ENCODE data around the gene PRDM11. TPM values are rescaled to one million over a fixed set of nuclear protein-coding genes. Genes with fewer than 3 reads are reported as not detected.

PRDM11 gene
- total RNA-seq, 2 experiments from 2014 or later: 0.78 to 0.85 TPM

DNA sequence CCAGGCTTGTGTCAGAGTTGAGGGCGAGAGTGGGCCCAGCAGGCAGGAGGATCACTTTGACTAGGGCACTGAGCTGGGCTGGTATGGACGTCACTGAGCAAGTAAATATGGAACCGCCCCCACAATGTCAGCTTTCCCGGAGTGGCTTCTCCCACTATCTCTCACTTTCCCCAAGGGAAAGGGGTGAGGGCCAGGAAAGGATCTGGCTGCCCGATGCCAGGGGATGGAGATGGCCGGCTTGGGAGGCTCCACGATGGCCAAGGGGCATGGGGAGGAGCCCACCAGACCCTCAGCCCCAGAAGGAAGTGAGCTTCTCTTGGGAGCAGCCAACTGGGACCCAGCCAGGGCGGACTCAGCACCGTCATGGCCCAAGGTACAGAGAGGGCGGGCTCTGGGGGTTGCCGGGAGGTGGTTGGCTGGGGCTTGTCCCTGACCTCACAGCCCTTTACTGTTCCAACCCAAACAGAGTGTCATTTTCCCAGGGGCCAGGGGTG lies 8.7 kb downstream of the PRDM11 start:
- ChIA-PET CTCF (interaction anchor here (0.7 kb wide), 1 partner anchor 44 kb away, joined by 3 read pairs; no protein-coding TSS in a partner anchor), POLR2A (no interaction called here)
- H3K4me3 Mint-ChIP-seq: no peak overlapping the region
- H3K27me3 Mint-ChIP-seq: no peaks in the 10 kb centered on the region
- peak; percentile 9 for DNase-seq
- no peaks in the 10 kb centered on the region for H3K4me1 Mint-ChIP-seq
- H3K27ac Mint-ChIP-seq: no peak overlapping the region
- H3K9me3 Mint-ChIP-seq: no peaks in the 10 kb centered on the region
- H3K36me3 Mint-ChIP-seq (ENCODE audit: low read depth): no peaks in the 10 kb centered on the region

DNA sequence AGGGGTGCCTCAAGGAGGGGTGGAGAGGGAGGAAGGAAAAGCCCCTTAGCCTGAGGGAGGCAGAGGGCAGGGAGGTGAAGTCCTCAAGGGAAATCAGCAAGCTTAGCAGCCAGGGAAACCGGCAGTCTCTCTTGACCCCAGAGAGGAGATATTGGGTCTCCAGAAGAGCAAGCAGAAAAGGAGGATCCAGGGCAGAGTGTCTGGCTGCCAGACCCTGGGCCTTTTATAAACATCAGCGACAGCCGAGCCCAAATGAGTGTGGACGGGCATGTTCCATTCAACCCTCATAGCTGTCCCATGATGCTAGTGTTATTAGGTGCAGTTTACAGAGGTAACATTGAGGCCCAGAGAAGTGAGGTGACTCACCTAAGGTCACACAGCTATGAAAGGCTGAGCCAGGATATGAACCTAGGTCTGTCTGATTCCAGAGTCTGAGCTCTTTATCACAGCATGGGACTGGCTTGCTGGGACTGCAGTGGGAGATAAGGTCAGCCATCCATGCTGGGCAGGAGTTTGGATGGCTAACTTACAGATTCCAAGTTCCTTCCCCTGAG lies 9.3 kb downstream of the PRDM11 start:
- ChIA-PET POLR2A (no interaction called here), CTCF (interaction anchor here (0.7 kb wide), 1 partner anchor 45 kb away, joined by 3 read pairs; no protein-coding TSS in a partner anchor)
- no peak for DNase-seq
- Mint-ChIP-seq H3K9me3 (no peaks in the 10 kb centered on the region), H3K27me3 (no peaks in the 10 kb centered on the region), H3K27ac (no peak overlapping the region), H3K4me1 (no peaks in the 10 kb centered on the region), H3K36me3 (ENCODE audit: low read depth) (no peaks in the 10 kb centered on the region), H3K4me3 (no peak overlapping the region)

DNA sequence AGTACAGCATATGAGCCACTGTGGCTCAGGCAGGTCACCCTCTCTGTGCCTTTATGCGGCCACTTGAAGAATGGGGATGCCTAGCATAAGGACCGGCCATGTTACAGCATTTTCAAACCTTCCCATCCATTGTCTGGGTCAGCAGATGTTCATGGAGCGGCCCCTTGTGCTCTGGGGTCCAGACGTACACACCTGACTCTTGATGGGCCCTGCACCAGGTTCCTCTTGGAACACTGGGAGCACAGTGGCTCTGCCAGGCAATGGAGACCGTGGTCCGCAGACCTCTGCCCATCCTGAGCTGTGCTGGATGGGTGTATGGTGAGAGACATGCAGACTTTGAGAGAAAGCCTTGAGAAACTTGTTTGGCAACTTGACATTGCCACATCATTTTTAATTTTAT lies 9.8 kb downstream of the PRDM11 start:
- CTCF ChIA-PET: no interaction called here
- H3K27ac Mint-ChIP-seq: no peak overlapping the region
- H3K36me3 Mint-ChIP-seq (ENCODE audit: low read depth): no peaks in the 10 kb centered on the region

DNA sequence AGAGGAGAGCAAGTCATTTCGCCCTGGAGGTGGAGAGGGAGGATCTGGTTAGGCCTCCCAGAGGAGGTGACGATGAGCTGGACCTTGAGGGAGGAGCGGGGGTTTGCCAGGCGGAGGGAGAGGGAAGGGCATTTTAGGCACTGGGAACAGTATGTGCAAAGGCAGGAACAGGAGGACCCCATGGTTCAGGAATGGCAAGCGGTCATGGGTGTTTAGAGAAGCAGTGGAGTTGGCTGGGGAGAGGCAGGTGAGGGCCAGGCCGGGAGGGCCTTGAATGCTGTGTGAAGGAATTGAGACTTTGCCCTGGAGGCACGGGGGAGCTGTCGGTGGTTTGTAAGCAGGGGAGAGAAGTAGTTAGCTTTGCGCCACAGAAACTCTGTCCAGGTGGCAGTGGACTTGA lies 10.3 kb downstream of the PRDM11 start:
- Mint-ChIP-seq H3K9me3 (no peaks in the 10 kb centered on the region), H3K4me3 (no peak overlapping the region), H3K27me3 (no peaks in the 10 kb centered on the region), H3K36me3 (ENCODE audit: low read depth) (no peaks in the 10 kb centered on the region), H3K27ac (no peak overlapping the region), H3K4me1 (no peaks in the 10 kb centered on the region)
- ChIA-PET CTCF (no interaction called here), POLR2A (no interaction called here)
- no peak for DNase-seq

More for the DNA sequence above, 9.8 kb downstream of the PRDM11 start:
- H3K4me1 Mint-ChIP-seq: no peaks in the 10 kb centered on the region
- POLR2A ChIA-PET: no interaction called here
- H3K9me3 Mint-ChIP-seq: no peaks in the 10 kb centered on the region
- no peak for DNase-seq
- no peaks in the 10 kb centered on the region for H3K27me3 Mint-ChIP-seq
- H3K4me3 Mint-ChIP-seq: no peak overlapping the region

DNA sequence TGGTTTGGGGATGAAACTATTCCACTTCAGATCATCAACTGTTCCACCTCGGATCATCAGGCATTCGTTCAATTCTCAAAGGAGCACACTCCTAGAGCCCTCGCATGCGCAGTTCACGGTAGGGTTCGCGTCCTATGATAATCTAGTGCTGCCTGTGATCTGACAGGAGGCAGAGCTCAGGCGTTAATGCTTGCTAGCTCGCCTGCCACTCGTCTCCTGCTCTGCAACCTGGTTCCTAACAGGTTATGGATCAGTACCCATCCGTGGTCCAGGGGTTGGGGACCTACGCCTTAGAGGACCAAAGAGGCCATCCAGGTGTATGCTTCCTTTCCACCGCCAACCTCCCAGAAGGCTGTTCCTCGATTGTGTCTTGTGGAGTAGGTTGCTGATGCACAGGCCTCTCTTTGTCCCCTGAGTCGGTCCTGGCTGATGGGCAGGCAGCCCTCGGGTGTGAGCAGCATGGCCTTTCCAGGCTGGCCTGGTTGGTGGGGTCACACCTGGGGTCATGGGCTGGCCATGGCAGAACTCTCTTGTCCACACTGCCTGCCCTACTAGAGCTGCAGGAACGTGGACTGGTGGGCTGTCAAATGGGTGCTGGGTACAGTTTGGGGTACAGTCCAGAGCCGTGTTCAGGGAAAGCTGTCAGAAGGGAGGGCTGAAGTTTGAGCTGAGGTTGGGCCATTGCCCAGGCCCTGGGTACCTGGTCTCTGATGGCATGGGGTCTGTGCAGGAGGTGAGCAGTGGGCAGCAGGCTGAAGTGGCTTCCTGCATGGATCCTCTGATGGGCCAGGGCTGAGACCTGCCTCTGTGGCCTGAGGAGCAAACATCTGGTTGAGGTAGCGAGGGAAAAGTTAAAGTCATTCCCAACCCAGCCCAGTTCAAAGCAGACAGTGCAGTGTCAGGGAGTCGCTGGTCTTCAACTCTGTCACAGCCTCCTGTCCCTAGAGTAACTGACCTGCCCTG lies 11.1 kb downstream of the PRDM11 start:
- DNase-seq: no peak
- no peak overlapping the region for H3K4me3 Mint-ChIP-seq
- no peaks in the 10 kb centered on the region for H3K36me3 Mint-ChIP-seq (ENCODE audit: low read depth)
- no peak overlapping the region for H3K27ac Mint-ChIP-seq
- POLR2A ChIA-PET: no interaction called here
- CTCF ChIA-PET: no interaction called here
- H3K27me3 Mint-ChIP-seq: no peaks in the 10 kb centered on the region
- no peaks in the 10 kb centered on the region for H3K9me3 Mint-ChIP-seq
- H3K4me1 Mint-ChIP-seq: no peaks in the 10 kb centered on the region

DNA sequence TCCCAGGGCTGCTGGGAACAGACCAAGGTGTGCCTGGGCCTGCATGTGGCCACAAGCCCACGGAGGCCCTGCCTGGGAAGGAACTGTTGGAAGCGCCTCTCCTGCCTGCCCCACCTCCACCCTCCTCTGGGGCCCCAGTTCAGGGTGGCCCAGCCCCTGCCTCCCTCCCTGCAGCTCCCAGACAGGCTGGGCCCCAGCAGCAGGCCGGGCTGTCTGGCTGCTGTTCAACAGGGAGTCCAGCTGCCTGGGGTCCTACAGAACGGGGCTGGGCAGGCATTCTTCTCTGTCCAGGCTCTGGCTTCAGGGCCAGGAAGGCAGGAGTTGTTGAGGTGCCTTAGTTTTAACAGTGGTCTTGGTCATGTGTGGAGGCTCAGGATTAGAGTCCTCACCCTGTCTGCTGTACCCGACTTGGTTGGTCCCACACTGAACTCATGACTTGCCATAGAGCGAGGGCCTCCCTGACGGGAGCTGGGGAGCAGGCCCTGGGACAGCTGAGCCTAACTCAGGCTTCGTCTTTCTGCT lies 11.8 kb downstream of the PRDM11 start:
- POLR2A ChIA-PET: no interaction called here
- Mint-ChIP-seq H3K4me1 (no peaks in the 10 kb centered on the region), H3K36me3 (ENCODE audit: low read depth) (no peaks in the 10 kb centered on the region), H3K9me3 (no peaks in the 10 kb centered on the region), H3K27ac (no peak overlapping the region), H3K27me3 (no peaks in the 10 kb centered on the region), H3K4me3 (no peak overlapping the region)
- no peak for DNase-seq
- CTCF ChIA-PET: no interaction called here

DNA sequence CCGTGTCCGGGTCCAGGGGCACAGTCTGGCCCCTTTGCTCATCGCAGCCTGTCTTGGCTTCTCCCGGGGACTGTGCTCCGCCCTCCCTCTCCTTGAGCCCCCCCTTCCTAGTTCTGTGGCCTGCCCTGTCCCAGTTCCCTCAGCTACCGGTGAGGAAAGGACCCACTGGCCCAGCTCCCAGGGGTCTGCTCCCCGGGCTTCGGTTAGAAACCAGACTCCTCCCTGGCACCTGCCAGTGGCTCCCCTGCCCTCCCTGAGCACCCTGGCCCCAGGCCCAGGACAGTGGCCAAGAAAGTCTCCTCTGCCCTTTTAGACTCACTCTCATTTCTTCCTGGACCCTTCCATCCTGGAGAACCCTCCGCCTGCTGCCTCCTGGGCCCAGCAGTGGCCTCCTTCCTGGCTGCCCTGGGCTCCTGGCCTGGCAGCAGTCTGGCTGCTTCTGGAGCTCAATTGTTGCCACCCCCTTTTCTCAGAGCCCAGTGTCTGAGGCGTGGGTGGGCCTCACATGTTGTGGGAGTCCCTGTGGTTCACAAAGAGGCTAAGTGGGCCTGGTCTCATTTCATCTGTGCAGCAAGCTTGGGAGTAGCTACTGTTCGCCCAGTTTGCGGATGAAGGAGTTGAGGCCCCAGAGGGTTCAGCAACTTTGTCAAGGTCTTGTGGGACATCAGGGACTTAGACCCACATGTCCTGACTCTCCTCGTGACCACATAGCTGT lies 12.6 kb downstream of the PRDM11 start:
- H3K9me3 Mint-ChIP-seq: no peaks in the 10 kb centered on the region
- H3K4me1 Mint-ChIP-seq: no peaks in the 10 kb centered on the region
- POLR2A ChIA-PET: no interaction called here
- no peaks in the 10 kb centered on the region for H3K36me3 Mint-ChIP-seq (ENCODE audit: low read depth)
- H3K4me3 Mint-ChIP-seq: no peak overlapping the region
- CTCF ChIA-PET: no interaction called here
- no peak overlapping the region for H3K27ac Mint-ChIP-seq
- DNase-seq: no peak
- no peaks in the 10 kb centered on the region for H3K27me3 Mint-ChIP-seq

DNA sequence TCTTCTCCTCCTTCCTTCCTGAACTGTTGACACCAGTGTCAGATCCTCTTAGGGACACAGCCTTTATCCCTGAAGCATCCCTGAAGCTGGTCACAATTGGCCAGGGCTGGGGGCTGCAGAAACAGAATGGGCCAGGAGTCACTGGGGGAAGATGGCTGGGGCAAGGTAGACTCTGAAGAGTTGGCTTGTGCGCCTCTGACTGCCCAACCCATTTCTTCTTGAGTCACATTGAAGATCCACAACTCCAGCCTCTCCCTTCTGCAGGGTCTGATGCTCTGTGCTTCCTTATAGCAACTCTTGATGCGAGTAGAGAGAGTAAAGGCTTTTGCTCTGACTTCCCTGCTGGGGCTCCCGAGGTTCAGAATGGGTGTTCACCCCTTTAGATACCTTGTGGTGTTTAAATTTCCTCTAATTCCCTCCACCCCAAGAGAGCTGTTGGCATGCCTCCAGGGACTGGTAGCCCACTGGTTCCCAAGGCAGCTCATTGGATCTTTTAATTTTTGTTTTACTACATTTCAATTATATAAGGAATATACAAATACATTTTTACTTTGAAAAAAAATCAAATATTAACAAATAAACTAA lies 13.4 kb downstream of the PRDM11 start:
- no peaks in the 10 kb centered on the region for H3K4me1 Mint-ChIP-seq
- no peak for DNase-seq
- ChIA-PET POLR2A (no interaction called here), CTCF (no interaction called here)
- no peak overlapping the region for H3K4me3 Mint-ChIP-seq
- no peaks in the 10 kb centered on the region for H3K27me3 Mint-ChIP-seq
- H3K9me3 Mint-ChIP-seq: no peaks in the 10 kb centered on the region
- no peak overlapping the region for H3K27ac Mint-ChIP-seq
- H3K36me3 Mint-ChIP-seq (ENCODE audit: low read depth): no peaks in the 10 kb centered on the region

DNA sequence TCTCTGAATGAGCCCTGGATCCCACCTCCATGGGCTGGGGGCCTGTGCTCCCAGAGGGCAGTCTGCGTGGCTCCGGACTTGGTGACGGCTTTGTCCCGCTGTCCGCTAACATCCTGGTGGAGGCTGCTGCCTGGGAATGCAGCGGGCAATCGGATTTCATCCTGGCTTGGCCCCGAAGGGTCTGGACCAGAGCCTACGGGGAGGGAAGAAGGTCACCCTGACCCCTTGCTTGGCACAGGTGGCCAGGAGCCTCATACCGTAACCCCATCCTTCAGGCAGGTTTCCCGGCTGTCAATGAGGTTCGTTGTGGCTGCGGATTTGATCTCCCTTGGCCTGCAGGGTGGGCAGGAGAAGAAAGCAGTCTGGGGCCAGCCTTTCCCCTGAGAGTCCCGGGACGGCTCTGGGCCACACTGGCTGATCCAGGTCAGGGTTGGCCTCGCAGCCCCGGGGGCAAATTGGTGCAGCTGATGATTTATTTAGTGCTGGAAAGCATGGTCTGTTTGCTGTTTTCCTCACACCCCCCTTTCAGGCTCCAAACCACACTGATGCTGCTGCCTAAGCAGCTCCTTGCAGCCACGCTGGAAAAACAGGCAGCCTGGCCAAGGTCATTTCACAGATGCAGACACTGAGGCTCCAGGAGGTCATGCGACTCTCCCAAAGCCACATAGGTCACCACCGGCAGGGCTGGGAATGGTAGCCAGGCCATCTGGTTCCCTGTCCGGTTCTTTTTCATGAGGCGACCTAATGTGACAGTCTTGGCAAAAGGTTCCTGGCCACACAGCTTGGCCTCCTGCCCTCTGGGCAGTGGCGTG lies 15.0 kb downstream of the PRDM11 start:
- H3K36me3 Mint-ChIP-seq (ENCODE audit: low read depth): no peaks in the 10 kb centered on the region
- no peak for DNase-seq
- no peaks in the 10 kb centered on the region for H3K4me1 Mint-ChIP-seq
- ChIA-PET POLR2A (no interaction called here), CTCF (no interaction called here)
- no peaks in the 10 kb centered on the region for H3K9me3 Mint-ChIP-seq
- no peak overlapping the region for H3K4me3 Mint-ChIP-seq
- no peaks in the 10 kb centered on the region for H3K27me3 Mint-ChIP-seq
- H3K27ac Mint-ChIP-seq: no peak overlapping the region

DNA sequence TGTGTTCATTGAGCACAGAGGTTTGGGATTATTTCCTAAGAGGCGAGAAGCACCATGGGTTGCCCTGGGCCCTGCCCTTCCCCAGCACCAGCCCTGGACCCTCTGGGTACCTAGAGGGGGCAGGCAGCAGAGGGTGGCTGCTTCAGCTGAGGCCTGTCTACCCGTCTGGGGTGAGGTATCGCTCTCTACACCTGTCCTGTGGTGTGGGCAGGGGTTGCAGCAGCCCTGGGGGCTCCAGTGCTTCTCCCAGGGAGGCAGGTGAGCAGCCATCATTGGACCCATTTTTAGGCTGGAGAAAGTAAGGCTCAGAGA lies 15.6 kb downstream of the PRDM11 start:
- no peak overlapping the region for H3K27ac Mint-ChIP-seq
- H3K4me3 Mint-ChIP-seq: no peak overlapping the region
- POLR2A ChIA-PET: no interaction called here
- DNase-seq: no peak
- H3K4me1 Mint-ChIP-seq: no peaks in the 10 kb centered on the region
- CTCF ChIA-PET: no interaction called here
- no peaks in the 10 kb centered on the region for H3K27me3 Mint-ChIP-seq
- H3K36me3 Mint-ChIP-seq (ENCODE audit: low read depth): no peaks in the 10 kb centered on the region
- no peaks in the 10 kb centered on the region for H3K9me3 Mint-ChIP-seq

DNA sequence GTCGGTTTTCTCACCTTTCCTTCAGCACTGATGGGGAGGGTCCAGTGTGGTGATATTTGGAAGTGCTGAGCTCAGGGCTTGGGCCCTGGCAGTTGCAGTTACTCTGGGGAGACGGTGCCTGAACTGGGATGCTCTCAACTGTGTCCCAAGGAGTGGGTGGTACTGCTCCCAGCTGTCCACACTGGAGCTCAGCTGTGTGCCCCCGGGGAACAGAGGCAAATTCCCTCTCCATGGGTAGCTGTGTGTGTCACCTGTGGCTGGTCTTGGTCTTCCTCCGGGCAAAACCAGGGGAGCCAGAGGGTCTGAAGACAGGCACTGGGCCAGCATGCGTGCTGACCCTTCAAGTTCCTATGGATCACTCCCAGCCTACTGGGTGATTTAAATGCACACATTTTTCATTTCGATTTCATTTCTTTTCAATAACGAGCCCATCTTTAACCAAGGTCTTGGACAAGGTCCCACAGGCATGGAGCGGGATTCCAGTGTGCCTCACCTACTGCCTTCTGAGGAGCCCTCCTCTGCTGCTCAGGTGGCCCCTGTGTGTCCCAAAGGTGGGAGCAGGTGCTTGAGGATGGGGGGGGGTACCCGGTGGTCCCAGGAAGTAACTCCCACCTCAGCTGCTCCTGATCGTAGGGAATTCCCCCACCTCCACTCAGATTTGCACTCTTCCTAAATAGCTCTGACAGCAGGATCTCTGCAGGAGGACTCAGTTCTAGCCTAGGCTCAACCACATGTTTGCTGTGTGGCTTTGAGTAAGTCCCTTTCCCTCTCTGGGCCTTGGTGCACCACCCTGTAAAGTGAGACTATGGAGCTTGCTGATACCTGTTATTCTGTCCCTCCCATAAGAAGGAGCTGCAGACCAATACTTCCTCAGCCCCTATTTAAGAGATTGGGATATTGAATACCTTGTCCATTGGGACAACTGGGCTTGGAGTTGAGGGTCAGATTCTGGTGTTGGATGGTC lies 16.8 kb downstream of the PRDM11 start:
- H3K9me3 Mint-ChIP-seq: no peaks in the 10 kb centered on the region
- H3K4me1 Mint-ChIP-seq: no peaks in the 10 kb centered on the region
- no peak overlapping the region for H3K4me3 Mint-ChIP-seq
- POLR2A ChIA-PET: interaction anchor here (0.7 kb wide), 1 partner anchor 176 kb away, joined by 3 read pairs; no protein-coding TSS in a partner anchor
- CTCF ChIA-PET: no interaction called here
- no peak overlapping the region for H3K27ac Mint-ChIP-seq
- no peaks in the 10 kb centered on the region for H3K27me3 Mint-ChIP-seq
- H3K36me3 Mint-ChIP-seq (ENCODE audit: low read depth): no peaks in the 10 kb centered on the region
- DNase-seq: no peak

All from activated CD4-positive, alpha-beta memory T cell treated with anti-CD3 and anti-CD28 coated beads, Interleukin-2, amount 10 ng/mL, durations not matched to agents 7 days and 5 days (primary cell).